ENCODE measurements around the gene TCF12. TPM values are rescaled to one million over a fixed set of nuclear protein-coding genes. Genes with fewer than 3 reads are reported as not detected.

TCF12 gene
- total RNA-seq, 1 experiment from 2014 or later = 76.7 TPM

DNA sequence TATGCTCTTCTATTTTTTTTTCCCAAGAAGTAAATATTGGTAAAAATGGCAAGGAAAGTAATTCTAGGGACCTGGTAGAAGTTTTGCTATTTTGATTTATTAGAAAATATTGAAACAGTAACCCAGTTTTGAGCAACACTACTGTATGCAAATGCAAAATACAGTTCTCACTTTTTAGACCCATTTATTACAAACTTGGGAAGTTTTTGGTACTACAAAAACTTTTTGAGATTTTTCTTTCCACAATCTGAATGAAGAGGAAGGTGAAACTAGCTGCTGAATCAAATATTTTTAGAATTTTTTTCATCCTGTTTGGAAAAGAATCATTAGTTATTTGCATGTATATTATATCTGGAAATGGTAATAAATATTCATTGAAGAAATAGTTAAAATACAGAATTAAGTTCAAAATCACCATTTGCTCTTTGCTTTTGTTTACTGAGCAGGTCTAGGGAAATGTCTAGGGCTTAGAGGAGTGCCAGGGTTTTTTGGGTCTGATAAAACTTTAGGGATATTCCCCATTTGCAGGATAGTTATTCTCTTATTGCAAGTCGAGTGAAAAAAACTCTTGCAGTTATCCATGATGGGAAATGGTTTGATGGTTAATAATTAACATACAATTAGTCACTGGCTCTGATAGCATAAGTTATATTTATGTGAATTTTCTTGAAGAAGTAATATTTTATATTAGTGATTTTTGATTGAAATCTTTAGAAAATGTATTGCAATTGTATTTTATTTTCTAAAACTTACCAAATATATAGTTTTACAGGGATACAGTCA is 47.0 kb downstream of the TCF12 start:
- H3K4me1 Mint-ChIP-seq = peaks cover 40 to 42% of the 10 kb centered on the region in 2 experiments
- H2BK20ac ChIP-seq (ENCODE audit: low read depth, low read length, poor library complexity, severe bottlenecking) = no peak overlapping the region
- H3K27ac Mint-ChIP-seq = no peak overlapping the region
- H3K9ac ChIP-seq (ENCODE audit: extremely low read depth, insufficient read length, low read length) = no peak overlapping the region
- H2BK5ac ChIP-seq (ENCODE audit: insufficient read length, low read length) = no peak overlapping the region
- no peak overlapping the region for H3K56ac ChIP-seq (ENCODE audit: insufficient read length, low read depth, low read length)
- no peak overlapping the region for H3K23ac ChIP-seq (ENCODE audit: insufficient read length, low read depth, low read length)
- no peak overlapping the region for H4K5ac ChIP-seq (ENCODE audit: insufficient read length, low read depth, low read length)
- H3K4me2 ChIP-seq (ENCODE audit: insufficient read depth, insufficient read length, low read length) = no peak overlapping the region
- no peak overlapping the region for H2BK12ac ChIP-seq (ENCODE audit: insufficient read length, low read depth, low read length)
- H3K4me1 ChIP-seq (ENCODE audit: insufficient read depth, low read length) = peaks cover 6% of the 10 kb centered on the region; the same call in 1 of the 2 replicates
- H3K9me3 ChIP-seq (ENCODE audit: control insufficient read depth, low read depth, low read length) = no peaks in the 10 kb centered on the region
- no peak overlapping the region for H3K4me3 Mint-ChIP-seq
- no peaks in the 10 kb centered on the region for H3K23me2 ChIP-seq (ENCODE audit: insufficient read length, low read depth, low read length, poor library complexity, severe bottlenecking)
- no peaks in the 10 kb centered on the region for H3K27me3 ChIP-seq (ENCODE audit: insufficient read depth, low read length)
- no peak overlapping the region for H4K8ac ChIP-seq (replicated peaks; ENCODE audit: insufficient read length, low read depth, low read length)
- H3K14ac ChIP-seq (ENCODE audit: insufficient read depth, low read length) = no peak overlapping the region
- TF ChIP-seq CTCF (conservative IDR thresholded peaks at IDR 0.05) = no peak
- H3K27ac ChIP-seq (ENCODE audit: insufficient read length, low read depth, low read length) = no peak overlapping the region
- no CpG with 5 or more reads among the region's 1 CpG for WGBS (ENCODE audit: extremely low coverage, insufficient read length, low lambda C conversion rate)
- H2BK120ac ChIP-seq (ENCODE audit: low read depth, low read length, poor library complexity, severe bottlenecking) = no peak overlapping the region
- H4K91ac ChIP-seq (ENCODE audit: insufficient read length, low read depth, low read length) = no peak overlapping the region
- no peak overlapping the region for H3K18ac ChIP-seq (ENCODE audit: insufficient read length, low read depth, low read length)
- H2BK15ac ChIP-seq (ENCODE audit: low read depth, low read length) = no peak overlapping the region
- no peaks in the 10 kb centered on the region for H4K20me1 ChIP-seq (ENCODE audit: control insufficient read depth, insufficient read depth, insufficient read length)
- no peak overlapping the region for H3T11ph ChIP-seq (ENCODE audit: low read length)
- no peaks in the 10 kb centered on the region for H3K27me3 Mint-ChIP-seq (ENCODE audit: low read depth)
- no peak overlapping the region for H3K4ac ChIP-seq (ENCODE audit: low read depth, low read length)
- peaks cover 18% of the 10 kb centered on the region; the same call in 1 of the 2 replicates for H3K79me2 ChIP-seq (ENCODE audit: insufficient read depth, low read length)
- H2AK5ac ChIP-seq (ENCODE audit: insufficient read length, low read length) = no peak overlapping the region
- H3K9me3 Mint-ChIP-seq = no peaks in the 10 kb centered on the region
- peaks cover 3% of the 10 kb centered on the region for H3K79me1 ChIP-seq (ENCODE audit: insufficient read depth, low read depth, low read length, poor library complexity, severe bottlenecking)
- H2AFZ ChIP-seq (ENCODE audit: low read length) = no peak overlapping the region
- DNase-seq = no peak
- no peaks in the 10 kb centered on the region for H3K36me3 Mint-ChIP-seq (ENCODE audit: insufficient read depth in 1 of 3, low read depth in 3 of 3)

All from H9 (cell line).